Thyroid gland (tissue), 4 donors: Measurements from ENCODE around the gene RADIL.
A peak's percentile ranks its signal among the peaks of the same experiment; 100 is the strongest.

Experiments used
- CTCF ChIP-seq, 6 experiments: fragments of 200-600 bp in 3 of 6; fragments of 450-650 bp in 3 of 6; sonication (generic) in 3 of 6; IDR thresholded peaks; one replicate each; pipeline ENCODE4 v1.5.1; 2016 to 2019; ENCODE audit warnings: antibody characterized with exemption in 6 of 6, mild to moderate bottlenecking in 2 of 6, inconsistent platforms in 1 of 6, moderate library complexity in 1 of 6
- POLR2A ChIP-seq, 2 donors: fragments of 450-650 bp; IDR thresholded peaks; one replicate each; pipeline ENCODE4 v1.6.1; 2017; ENCODE audit warnings: antibody characterized with exemption in 2 of 2, mild to moderate bottlenecking in 2 of 2, moderate library complexity in 1 of 2

GRCh38 chr7:4791738-4792536 lies 91.6 kb downstream of the RADIL start:
- TF ChIP-seq POLR2A (IDR thresholded peaks at IDR 0.05): no peak
- TF ChIP-seq CTCF (IDR thresholded peaks at IDR 0.05): peak in 4 of 6 experiments; percentile 16 to 75 (median 58)
